Measurements from ENCODE around the gene LOC128125822.
A peak's percentile ranks its signal among the peaks of the same experiment; 100 is the strongest.
"Not testable (repeated sequence)": the region's sequence is repeated elsewhere in the genome, so short reads cannot be mapped to it uniquely, and the experiment has no call there.

The LOC128125822 gene

GRCh38 chr6:63579937-63580703, 7.8 kb downstream of the LOC128125822 start:
- Mint-ChIP-seq H3K27ac (peak overlapping the region in 2 of 6 donors; percentile 19 to 69), H3K36me3 (peaks cover 12 to 34% of the 10 kb centered on the region in 2 donors), H3K27me3 (no peaks in the 10 kb centered on the region), H3K9me3 (no peaks in the 10 kb centered on the region), H3K4me3 (no peak overlapping the region), H3K4me1 (peaks cover 4 to 5% (median 4%) of the 10 kb centered on the region in 3 donors)
- ATAC-seq (ENCODE audit: low read depth in 2 of 2) (no peak), DNase-seq (no peak)

- Mint-ChIP-seq H3K27me3 (no peaks in the 10 kb centered on the region), H3K4me3 (no peak overlapping the region), H3K36me3 (peaks cover 12 to 34% of the 10 kb centered on the region in 2 donors), H3K9me3 (no peaks in the 10 kb centered on the region), H3K4me1 (peaks cover 4 to 5% (median 4%) of the 10 kb centered on the region in 3 donors), H3K27ac (peak overlapping the region in 1 of 6 donors; percentile 69)
- ATAC-seq (ENCODE audit: low read depth in 2 of 2) (no peak), DNase-seq (no peak)
These were observed 8.4 kb downstream of the LOC128125822 start for GRCh38 chr6:63580704-63580961.

- no peak overlapping the region for H3K4me3 Mint-ChIP-seq
- H3K4me1 Mint-ChIP-seq: peaks cover 0 to under 1% (median under 1%) of the 10 kb centered on the region in 3 donors
- no peaks in the 10 kb centered on the region for H3K27me3 Mint-ChIP-seq
- H3K27ac Mint-ChIP-seq: peak overlapping the region in 1 of 6 donors; percentile 74
- no peak for DNase-seq
- ATAC-seq (ENCODE audit: low read depth in 2 of 2): no peak
- H3K36me3 Mint-ChIP-seq: peaks cover 12 to 31% of the 10 kb centered on the region in 2 donors
- no peaks in the 10 kb centered on the region for H3K9me3 Mint-ChIP-seq
These were observed 9.2 kb downstream of the LOC128125822 start for GRCh38 chr6:63581355-63582013.

- H3K9me3 Mint-ChIP-seq: no peaks in the 10 kb centered on the region
- H3K36me3 Mint-ChIP-seq: peaks cover 12 to 25% of the 10 kb centered on the region in 2 donors
- H3K27ac Mint-ChIP-seq: peak overlapping the region in 1 of 6 donors; percentile 46
- H3K27me3 Mint-ChIP-seq: no peaks in the 10 kb centered on the region
- DNase-seq (no peak), ATAC-seq (ENCODE audit: low read depth in 2 of 2) (peak in 1 of 2 donors; percentile 25)
- H3K4me3 Mint-ChIP-seq: no peak overlapping the region
- H3K4me1 Mint-ChIP-seq: no peaks in the 10 kb centered on the region
These were observed 10.4 kb downstream of the LOC128125822 start for GRCh38 chr6:63582579-63583231.

- ATAC-seq (ENCODE audit: low read depth in 2 of 2) (no peak), DNase-seq (no peak)
- H3K4me1 Mint-ChIP-seq: no peaks in the 10 kb centered on the region
- H3K36me3 Mint-ChIP-seq: peaks cover 12 to 25% of the 10 kb centered on the region in 2 donors
- H3K9me3 Mint-ChIP-seq: no peaks in the 10 kb centered on the region
- no peaks in the 10 kb centered on the region for H3K27me3 Mint-ChIP-seq
- H3K4me3 Mint-ChIP-seq: no peak overlapping the region
- H3K27ac Mint-ChIP-seq: peak overlapping the region in 2 of 6 donors; percentile 51 to 56
These were observed 11.8 kb downstream of the LOC128125822 start for GRCh38 chr6:63584125-63584514.

- peaks cover 12 to 24% of the 10 kb centered on the region in 2 donors for H3K36me3 Mint-ChIP-seq
- ATAC-seq (ENCODE audit: low read depth in 2 of 2) (no peak), DNase-seq (no peak)
- no peaks in the 10 kb centered on the region for H3K27me3 Mint-ChIP-seq
- H3K27ac Mint-ChIP-seq: peak overlapping the region in 1 of 6 donors; percentile 58
- H3K9me3 Mint-ChIP-seq: no peaks in the 10 kb centered on the region
- H3K4me3 Mint-ChIP-seq: no peak overlapping the region
- no peaks in the 10 kb centered on the region for H3K4me1 Mint-ChIP-seq
These were observed 12.3 kb downstream of the LOC128125822 start for GRCh38 chr6:63584566-63584965.

- H3K4me3 Mint-ChIP-seq; H3K4me1 Mint-ChIP-seq; H3K9me3 Mint-ChIP-seq; DNase-seq; H3K27ac Mint-ChIP-seq; ATAC-seq (ENCODE audit: low read depth in 2 of 2); H3K27me3 Mint-ChIP-seq: not testable (repeated sequence)
- H3K36me3 Mint-ChIP-seq: peaks cover 6 to 14% of the 10 kb centered on the region in 2 donors
These were observed 13.4 kb downstream of the LOC128125822 start for GRCh38 chr6:63585652-63586051.

- H3K27me3 Mint-ChIP-seq: peaks cover 0 to 7% (median 5%) of the 10 kb centered on the region in 3 donors
- no peak overlapping the region for H3K4me3 Mint-ChIP-seq
- DNase-seq (no peak), ATAC-seq (ENCODE audit: low read depth in 2 of 2) (no peak)
- H3K36me3 Mint-ChIP-seq: no peaks in the 10 kb centered on the region
- H3K4me1 Mint-ChIP-seq: no peaks in the 10 kb centered on the region
- H3K27ac Mint-ChIP-seq: no peak overlapping the region
- no peaks in the 10 kb centered on the region for H3K9me3 Mint-ChIP-seq
These were observed 17.7 kb downstream of the LOC128125822 start for GRCh38 chr6:63589952-63590411.

- no peaks in the 10 kb centered on the region for H3K9me3 Mint-ChIP-seq
- peaks cover 0 to 7% (median 5%) of the 10 kb centered on the region in 3 donors for H3K27me3 Mint-ChIP-seq
- H3K4me3 Mint-ChIP-seq: no peak overlapping the region
- peaks cover 1 to 2% (median 2%) of the 10 kb centered on the region in 3 donors for H3K4me1 Mint-ChIP-seq
- no peak for DNase-seq
- no peak for ATAC-seq (ENCODE audit: low read depth in 2 of 2)
- no peaks in the 10 kb centered on the region for H3K36me3 Mint-ChIP-seq
- H3K27ac Mint-ChIP-seq: no peak overlapping the region
These were observed 20.6 kb downstream of the LOC128125822 start for GRCh38 chr6:63592886-63593285.

- Mint-ChIP-seq H3K4me3 (peak overlapping the region in 6 of 8 donors; percentile 81 to 88 (median 86)), H3K9me3 (no peaks in the 10 kb centered on the region), H3K27me3 (peaks cover 0 to 7% (median 5%) of the 10 kb centered on the region in 3 donors), H3K27ac (peak overlapping the region in 1 of 6 donors; percentile 47), H3K36me3 (no peaks in the 10 kb centered on the region), H3K4me1 (peaks cover 8 to 14% (median 11%) of the 10 kb centered on the region in 3 donors)
- ATAC-seq (ENCODE audit: low read depth in 2 of 2) (no peak), DNase-seq (no peak)
These were observed 25.1 kb downstream of the LOC128125822 start for GRCh38 chr6:63597141-63598048.

- peaks cover 8 to 14% (median 11%) of the 10 kb centered on the region in 3 donors for H3K4me1 Mint-ChIP-seq
- H3K4me3 Mint-ChIP-seq: peak overlapping the region; percentile 81 to 91 (median 87)
These were observed 26.1 kb downstream of the LOC128125822 start for GRCh38 chr6:63598049-63599036.

GRCh38 chr6:63599243-63599642, 27.0 kb downstream of the LOC128125822 start:
- Mint-ChIP-seq H3K4me1 (peaks cover 8 to 14% (median 11%) of the 10 kb centered on the region in 3 donors), H3K27me3 (peaks cover 0 to 6% (median 2%) of the 10 kb centered on the region in 3 donors), H3K9me3 (no peaks in the 10 kb centered on the region), H3K27ac (no peak overlapping the region), H3K36me3 (no peaks in the 10 kb centered on the region), H3K4me3 (peak overlapping the region in 3 of 8 donors; percentile 84 to 88 (median 87))
- no peak for DNase-seq
- ATAC-seq (ENCODE audit: low read depth in 2 of 2): no peak

More at GRCh38 chr6:63598049-63599036, 26.1 kb downstream of the LOC128125822 start:
- DNase-seq (peak; percentile 74), ATAC-seq (ENCODE audit: low read depth in 2 of 2) (peak; percentile 99 to 100)
- no peaks in the 10 kb centered on the region for H3K36me3 Mint-ChIP-seq
- peaks cover 0 to 7% (median 5%) of the 10 kb centered on the region in 3 donors for H3K27me3 Mint-ChIP-seq
- H3K9me3 Mint-ChIP-seq: no peaks in the 10 kb centered on the region
- H3K27ac Mint-ChIP-seq: peak overlapping the region in 3 of 6 donors; percentile 47 to 76 (median 52)

Data from naive B cell (primary cell).